Neural progenitor cell (in vitro differentiated cells): Measurements from ENCODE around the gene ITGA2B. TPM values are rescaled to one million over a fixed set of nuclear protein-coding genes. Genes with fewer than 3 reads are reported as not detected.

Source experiments
- DNase-seq: peaks from one replicate; pipeline ENCODE4 v3.0.0-alpha.2; 2016; ENCODE audit warnings: low spot score
- H2AFZ ChIP-seq: fragments of 200-600 bp; sonication (generic); replicated peaks from 2 replicates; pipeline ENCODE4 v1.6.1; 2016; ENCODE audit warnings: antibody characterized with exemption
- H3F3A ChIP-seq: fragments of 200-600 bp; sonication (generic); 2 replicates; pipeline ENCODE4 v1.6.1; 2016; ENCODE audit warnings: antibody characterized with exemption, low read depth
- H3K27ac ChIP-seq: fragments of 200-600 bp; sonication (generic); 2 replicates; pipeline ENCODE4 v1.5.1; 2016; ENCODE audit warnings: mild to moderate bottlenecking
- H3K27me3 ChIP-seq: fragments of 200-600 bp; sonication (generic); 2 replicates; pipeline ENCODE4 v1.6.1; 2016; ENCODE audit warnings: mild to moderate bottlenecking, moderate library complexity
- H3K36me3 ChIP-seq: fragments of 200-600 bp; sonication (generic); 2 replicates; pipeline ENCODE4 v1.5.1; 2016
- H3K4me1 ChIP-seq: fragments of 200-600 bp; sonication (generic); 2 replicates; pipeline ENCODE4 v1.6.1; 2016; ENCODE audit warnings: mixed run types
- H3K4me2 ChIP-seq: fragments of 200-600 bp; sonication (generic); 2 replicates; pipeline ENCODE4 v1.6.1; 2016
- H3K4me3 ChIP-seq: fragments of 200-600 bp; sonication (generic); 2 replicates; pipeline ENCODE4 v1.5.1; 2016
- H3K79me2 ChIP-seq: fragments of 200-600 bp; sonication (generic); 2 replicates; pipeline ENCODE4 v1.6.1; 2016; ENCODE audit warnings: low read depth
- H3K9ac ChIP-seq: fragments of 200-600 bp; sonication (generic); 2 replicates; pipeline ENCODE4 v1.6.1; 2016
- H3K9me3 ChIP-seq: fragments of 200-600 bp; sonication (generic); 2 replicates; pipeline ENCODE4 v1.5.1; 2016; ENCODE audit warnings: low read depth
- H4K20me1 ChIP-seq: fragments of 200-600 bp; sonication (generic); 2 replicates; pipeline ENCODE4 v1.6.1; 2016; ENCODE audit warnings: low read depth
- H3K27ac Mint-ChIP-seq: 3 replicates; pipeline ENCODE4 v1.8.0; 2021; ENCODE audit warnings: mixed read lengths
- H3K27me3 Mint-ChIP-seq: 2 replicates; pipeline ENCODE4 v1.8.0; 2022; ENCODE audit warnings: low read depth, mild to moderate bottlenecking, inconsistent platforms, moderate library complexity, mixed read lengths; ENCODE audit not compliant: insufficient read depth
- H3K36me3 Mint-ChIP-seq: 3 replicates; pipeline ENCODE4 v1.8.0; 2021; ENCODE audit warnings: mixed read lengths
- H3K4me1 Mint-ChIP-seq: 3 replicates; pipeline ENCODE4 v1.8.0; 2021; ENCODE audit warnings: mixed read lengths
- H3K4me3 Mint-ChIP-seq: 3 replicates; pipeline ENCODE4 v1.8.0; 2021; ENCODE audit warnings: mild to moderate bottlenecking, moderate library complexity, mixed read lengths
- H3K9me3 Mint-ChIP-seq: 3 replicates; pipeline ENCODE4 v1.8.0; 2020; ENCODE audit warnings: mixed read lengths
- EZH2 ChIP-seq: fragments of 200-600 bp; sonication (generic); IDR thresholded peaks from 2 replicates; pipeline ENCODE4 v1.6.1; 2017; ENCODE audit warnings: antibody characterized with exemption, mild to moderate bottlenecking, moderate library complexity
- EZH2phosphoT487 ChIP-seq: fragments of 200-600 bp; sonication (generic); IDR thresholded peaks from 2 replicates; pipeline ENCODE4 v1.6.1; 2017; ENCODE audit warnings: antibody characterized with exemption
- total RNA-seq: library from RNA; depleted of rRNA; stranded (reverse); fragments of >200 nt; gene quantifications from 2 replicates; pipeline ENCODE4 v1.2.3, GENCODE V29; 2015; ENCODE audit warnings: low replicate concordance
- TF ChIP-seq, protein P1 (sequence below): fragments of 200-600 bp; sonication (generic); IDR thresholded peaks from 2 replicates; pipeline ENCODE4 v1.5.1; 2017; ENCODE audit warnings: antibody characterized with exemption, mild to moderate bottlenecking

Gene ITGA2B
- total RNA-seq, 1 donor from 2014 or later: 4.7 TPM

DNA sequence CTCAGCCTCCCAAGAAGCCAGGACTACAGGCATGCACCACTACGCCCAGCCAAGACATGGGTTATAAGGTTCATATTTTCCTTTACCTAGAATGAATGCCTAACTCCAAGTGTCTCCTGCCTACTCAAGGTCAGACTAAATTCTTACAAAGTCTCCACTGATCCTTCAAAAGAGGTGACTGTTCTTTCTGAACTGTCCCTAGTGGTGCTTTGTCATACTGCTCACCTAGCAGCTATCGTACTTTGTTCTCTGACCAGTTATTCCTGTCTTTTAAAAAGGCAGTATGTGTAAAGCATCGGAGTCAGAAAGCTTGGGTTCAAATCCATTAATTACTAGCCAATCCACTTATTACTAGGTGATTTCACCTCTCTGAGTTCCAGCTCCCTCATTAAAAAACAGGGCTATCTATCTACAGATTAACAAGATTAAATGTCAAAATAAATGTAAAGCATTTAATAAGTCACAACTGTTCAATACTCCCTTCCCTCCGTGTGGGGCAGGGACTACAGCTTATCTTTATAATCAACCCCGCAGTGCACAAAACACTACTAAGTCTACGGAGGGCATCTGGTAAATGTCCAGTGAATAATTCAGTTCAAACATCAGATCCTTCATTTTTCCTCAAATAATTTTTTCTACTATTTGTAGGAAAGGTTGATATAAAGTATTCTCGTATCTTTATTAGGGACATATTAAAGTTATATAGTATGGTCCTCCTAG lies 20.0 kb upstream of the ITGA2B start:
- H3K27ac ChIP-seq: no peak overlapping the region
- Mint-ChIP-seq H3K9me3 (no peaks in the 10 kb centered on the region), H3K27ac (no peak overlapping the region), H3K4me1 (no peaks in the 10 kb centered on the region), H3K4me3 (no peak overlapping the region), H3K36me3 (peaks cover 8% of the 10 kb centered on the region), H3K27me3 (peaks cover 2% of the 10 kb centered on the region)
- H3K27me3 ChIP-seq: no peaks in the 10 kb centered on the region
- no peaks in the 10 kb centered on the region for H3K79me2 ChIP-seq
- no peak for TF ChIP-seq EZH2phosphoT487
- TF ChIP-seq, protein P1, sequence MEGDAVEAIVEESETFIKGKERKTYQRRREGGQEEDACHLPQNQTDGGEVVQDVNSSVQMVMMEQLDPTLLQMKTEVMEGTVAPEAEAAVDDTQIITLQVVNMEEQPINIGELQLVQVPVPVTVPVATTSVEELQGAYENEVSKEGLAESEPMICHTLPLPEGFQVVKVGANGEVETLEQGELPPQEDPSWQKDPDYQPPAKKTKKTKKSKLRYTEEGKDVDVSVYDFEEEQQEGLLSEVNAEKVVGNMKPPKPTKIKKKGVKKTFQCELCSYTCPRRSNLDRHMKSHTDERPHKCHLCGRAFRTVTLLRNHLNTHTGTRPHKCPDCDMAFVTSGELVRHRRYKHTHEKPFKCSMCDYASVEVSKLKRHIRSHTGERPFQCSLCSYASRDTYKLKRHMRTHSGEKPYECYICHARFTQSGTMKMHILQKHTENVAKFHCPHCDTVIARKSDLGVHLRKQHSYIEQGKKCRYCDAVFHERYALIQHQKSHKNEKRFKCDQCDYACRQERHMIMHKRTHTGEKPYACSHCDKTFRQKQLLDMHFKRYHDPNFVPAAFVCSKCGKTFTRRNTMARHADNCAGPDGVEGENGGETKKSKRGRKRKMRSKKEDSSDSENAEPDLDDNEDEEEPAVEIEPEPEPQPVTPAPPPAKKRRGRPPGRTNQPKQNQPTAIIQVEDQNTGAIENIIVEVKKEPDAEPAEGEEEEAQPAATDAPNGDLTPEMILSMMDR: no peak
- TF ChIP-seq EZH2: no peak
- H3K9ac ChIP-seq: no peak overlapping the region
- no peak overlapping the region for H3K4me2 ChIP-seq
- no peak overlapping the region for H3K4me3 ChIP-seq
- no peak for DNase-seq
- H3K36me3 ChIP-seq: peaks cover 4% of the 10 kb centered on the region
- peaks cover 5% of the 10 kb centered on the region for H3F3A ChIP-seq
- H4K20me1 ChIP-seq: no peaks in the 10 kb centered on the region
- no peaks in the 10 kb centered on the region for H3K9me3 ChIP-seq
- H2AFZ ChIP-seq: no peak overlapping the region
- H3K4me1 ChIP-seq: no peaks in the 10 kb centered on the region

DNA sequence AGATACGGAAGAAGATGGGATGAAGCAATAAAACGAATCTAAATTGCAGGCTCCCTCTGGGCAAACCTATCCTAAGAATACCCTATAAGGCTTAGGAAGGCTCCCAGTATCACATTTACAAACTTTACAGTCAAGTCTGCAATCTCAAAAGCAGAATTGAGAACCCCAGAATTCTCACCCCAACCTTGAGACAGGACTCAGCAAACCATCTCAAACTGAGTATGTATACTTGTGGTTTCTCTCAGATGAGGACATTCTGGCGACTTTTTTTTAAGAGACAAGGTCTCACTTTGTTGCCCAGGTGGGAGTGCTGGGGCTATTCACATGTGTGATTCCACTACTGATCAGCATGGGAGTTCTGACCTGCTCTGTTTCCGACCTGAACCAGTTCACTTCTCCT lies 19.3 kb upstream of the ITGA2B start:
- no peak for DNase-seq
- Histone ChIP-seq H3K27ac (no peak overlapping the region), H3K4me2 (no peak overlapping the region), H3K9ac (no peak overlapping the region), H2AFZ (no peak overlapping the region), H3F3A (peaks cover 5% of the 10 kb centered on the region), H3K9me3 (no peaks in the 10 kb centered on the region), H3K4me1 (no peaks in the 10 kb centered on the region), H3K36me3 (peaks cover 4% of the 10 kb centered on the region), H3K79me2 (no peaks in the 10 kb centered on the region), H4K20me1 (no peaks in the 10 kb centered on the region), H3K4me3 (no peak overlapping the region), H3K27me3 (no peaks in the 10 kb centered on the region)
- Mint-ChIP-seq H3K27ac (no peak overlapping the region), H3K27me3 (peaks cover 2% of the 10 kb centered on the region), H3K9me3 (no peaks in the 10 kb centered on the region), H3K36me3 (peaks cover 8% of the 10 kb centered on the region), H3K4me3 (no peak overlapping the region), H3K4me1 (no peaks in the 10 kb centered on the region)
- TF ChIP-seq, protein P1: no peak
- TF ChIP-seq EZH2 (no peak), EZH2phosphoT487 (no peak)

DNA sequence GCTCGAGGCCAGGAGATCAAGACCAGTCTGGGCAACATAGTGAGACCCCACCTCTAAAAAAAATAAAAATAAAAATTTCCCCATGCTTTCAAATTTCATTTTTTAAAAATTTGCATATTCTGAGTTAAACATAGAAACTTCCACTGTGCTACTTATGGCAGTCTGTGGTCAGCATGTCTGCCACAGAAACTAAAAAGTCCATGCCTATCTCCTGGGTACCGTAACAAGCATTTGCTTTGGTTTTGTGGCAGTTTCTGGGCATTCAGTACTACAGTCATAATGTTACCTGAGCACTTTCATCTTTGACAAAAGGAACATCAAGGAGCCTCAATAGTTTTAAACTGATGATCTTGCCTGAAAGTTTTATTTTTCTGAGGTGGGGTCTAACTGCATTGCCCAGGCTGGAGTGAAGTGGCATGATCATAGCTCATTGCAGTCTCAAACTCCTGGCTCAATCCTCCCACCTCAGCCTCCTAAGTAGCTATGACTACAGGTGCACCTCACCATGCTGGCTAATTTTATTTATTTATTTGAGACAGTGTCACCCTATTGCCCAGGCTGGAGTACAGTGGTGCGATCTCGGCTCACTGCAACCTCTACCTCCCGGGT lies 13.2 kb upstream of the ITGA2B start:
- H3K79me2 ChIP-seq: no peaks in the 10 kb centered on the region
- H3K9ac ChIP-seq: no peak overlapping the region
- H3K9me3 ChIP-seq: no peaks in the 10 kb centered on the region
- no peak overlapping the region for H3K27ac ChIP-seq
- TF ChIP-seq EZH2phosphoT487: no peak
- no peak for TF ChIP-seq EZH2
- TF ChIP-seq, protein P1: no peak
- H3K36me3 ChIP-seq: peaks cover 8% of the 10 kb centered on the region
- H3K4me1 ChIP-seq: no peaks in the 10 kb centered on the region
- no peaks in the 10 kb centered on the region for H3K9me3 Mint-ChIP-seq
- no peak overlapping the region for H3K4me2 ChIP-seq
- peaks cover 24% of the 10 kb centered on the region for H3K36me3 Mint-ChIP-seq
- H4K20me1 ChIP-seq: no peaks in the 10 kb centered on the region
- H2AFZ ChIP-seq: no peak overlapping the region
- H3K4me3 Mint-ChIP-seq: no peak overlapping the region
- no peak for DNase-seq
- H3F3A ChIP-seq: peaks cover 13% of the 10 kb centered on the region
- no peaks in the 10 kb centered on the region for H3K27me3 ChIP-seq
- H3K27ac Mint-ChIP-seq: no peak overlapping the region
- no peaks in the 10 kb centered on the region for H3K4me1 Mint-ChIP-seq
- H3K4me3 ChIP-seq: no peak overlapping the region
- peaks cover 8% of the 10 kb centered on the region for H3K27me3 Mint-ChIP-seq
